ENCODE data around the gene SERTAD3. TPM values are rescaled to one million over a fixed set of nuclear protein-coding genes. Genes with fewer than 3 reads are reported as not detected.
"Not testable (repeated sequence)": the region's sequence is repeated elsewhere in the genome, so short reads cannot be mapped to it uniquely, and the experiment has no call there.

Gene SERTAD3, protein sequence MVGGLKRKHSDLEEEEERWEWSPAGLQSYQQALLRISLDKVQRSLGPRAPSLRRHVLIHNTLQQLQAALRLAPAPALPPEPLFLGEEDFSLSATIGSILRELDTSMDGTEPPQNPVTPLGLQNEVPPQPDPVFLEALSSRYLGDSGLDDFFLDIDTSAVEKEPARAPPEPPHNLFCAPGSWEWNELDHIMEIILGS
- 33.7 and 41.7 TPM in 2 replicates for total RNA-seq (ENCODE audit: low replicate concordance)
- long read RNA-seq, transcript SERTAD3-201 (2 exons, 1,734 nt), result major isoform, 13 of 16 reads
- long read RNA-seq, partial matches to known transcripts, result 1 of 16 reads
- long read RNA-seq, other reads (novel, unspliced or antisense), result 2 of 16 reads

DNA sequence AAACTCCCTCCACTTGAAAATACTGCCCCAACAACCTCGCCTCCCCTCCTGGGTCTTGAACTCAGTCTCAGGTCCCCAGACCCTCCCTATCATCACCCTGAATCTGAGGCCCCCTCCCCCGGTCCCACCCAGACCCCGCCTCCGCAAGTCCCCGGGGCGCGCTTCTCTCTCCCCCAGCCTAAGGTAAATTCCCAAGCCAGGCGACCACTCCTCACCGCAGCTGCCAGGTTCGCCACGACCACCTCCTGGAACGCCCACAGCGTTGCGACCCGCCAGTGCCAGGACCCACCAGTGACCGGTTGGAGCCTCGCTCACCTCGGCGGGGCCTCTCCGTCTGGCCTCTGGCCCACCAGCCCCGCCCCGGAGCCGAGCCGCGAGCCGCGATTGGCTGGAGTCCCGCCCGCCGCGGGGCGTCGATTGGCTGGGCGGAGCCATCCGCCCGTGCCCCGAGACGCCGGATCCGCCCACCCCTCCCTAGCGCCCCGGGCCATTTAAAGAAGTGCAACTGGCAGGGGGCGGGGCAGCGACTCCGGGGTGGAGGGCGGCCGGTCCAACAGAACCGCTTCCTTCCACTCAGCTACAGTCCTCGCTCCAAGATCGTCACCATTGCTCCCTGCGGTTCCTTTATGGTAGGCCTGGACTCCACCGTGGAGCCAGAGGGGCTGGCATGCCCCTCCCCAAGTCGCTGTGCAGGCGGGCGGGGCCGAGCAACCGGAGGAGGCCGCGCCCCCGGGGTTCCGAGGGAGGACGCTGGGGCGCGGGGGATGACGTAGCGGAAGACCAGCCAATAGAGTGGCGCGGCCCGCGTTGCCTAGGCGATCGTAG is at the start of gene SERTAD3:
Gene SERTAD3 (minus strand): TSS at position 336 of the 825 bp plus-strand sequence. CDS start 2,255 bp downstream, outside the sequence.
- peaks cover 8% of the 10 kb centered on the region for H3K36me3 Mint-ChIP-seq
- DNase-seq (ENCODE audit: extremely low spot score, unreplicated experiment), result peak; percentile 99
- H3K9me3 Mint-ChIP-seq, result no peaks in the 10 kb centered on the region
- H3K4me3 Mint-ChIP-seq, result peak within 1 kb of the TSS; percentile 98
- H3K4me1 Mint-ChIP-seq (ENCODE audit: unreplicated experiment), result peaks cover 27% of the 10 kb centered on the region
- TF ChIP-seq, protein P1, sequence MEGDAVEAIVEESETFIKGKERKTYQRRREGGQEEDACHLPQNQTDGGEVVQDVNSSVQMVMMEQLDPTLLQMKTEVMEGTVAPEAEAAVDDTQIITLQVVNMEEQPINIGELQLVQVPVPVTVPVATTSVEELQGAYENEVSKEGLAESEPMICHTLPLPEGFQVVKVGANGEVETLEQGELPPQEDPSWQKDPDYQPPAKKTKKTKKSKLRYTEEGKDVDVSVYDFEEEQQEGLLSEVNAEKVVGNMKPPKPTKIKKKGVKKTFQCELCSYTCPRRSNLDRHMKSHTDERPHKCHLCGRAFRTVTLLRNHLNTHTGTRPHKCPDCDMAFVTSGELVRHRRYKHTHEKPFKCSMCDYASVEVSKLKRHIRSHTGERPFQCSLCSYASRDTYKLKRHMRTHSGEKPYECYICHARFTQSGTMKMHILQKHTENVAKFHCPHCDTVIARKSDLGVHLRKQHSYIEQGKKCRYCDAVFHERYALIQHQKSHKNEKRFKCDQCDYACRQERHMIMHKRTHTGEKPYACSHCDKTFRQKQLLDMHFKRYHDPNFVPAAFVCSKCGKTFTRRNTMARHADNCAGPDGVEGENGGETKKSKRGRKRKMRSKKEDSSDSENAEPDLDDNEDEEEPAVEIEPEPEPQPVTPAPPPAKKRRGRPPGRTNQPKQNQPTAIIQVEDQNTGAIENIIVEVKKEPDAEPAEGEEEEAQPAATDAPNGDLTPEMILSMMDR (conservative IDR thresholded peaks at IDR 0.05), result no peak
- no peaks in the 10 kb centered on the region for H3K27me3 Mint-ChIP-seq
- H3K27ac Mint-ChIP-seq, result peak within 1 kb of the TSS; percentile 97

DNA sequence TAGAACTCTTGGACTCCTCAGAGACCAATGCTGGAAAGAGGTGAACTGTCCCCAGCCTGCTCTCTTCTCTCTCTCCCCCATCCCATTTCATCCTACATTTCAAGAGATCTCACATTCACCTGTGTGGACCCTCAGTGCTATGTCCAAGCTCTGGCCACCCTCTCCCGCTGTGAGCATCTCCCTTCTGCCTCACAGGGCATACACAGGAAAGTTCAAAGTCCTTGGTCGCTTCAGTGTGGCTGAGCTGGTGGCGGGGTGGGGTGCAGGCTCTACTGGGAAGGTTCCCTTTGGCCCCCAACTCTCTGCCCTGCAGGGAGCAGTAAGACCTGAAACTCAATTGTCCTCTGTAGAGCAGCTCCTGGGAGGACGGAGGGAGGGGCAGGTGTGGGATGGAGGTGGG is 49.6 kb upstream of the SERTAD3 start:
- Mint-ChIP-seq H3K4me1 (ENCODE audit: unreplicated experiment) (no peaks in the 10 kb centered on the region), H3K27ac (no peak overlapping the region), H3K9me3 (peaks cover 9% of the 10 kb centered on the region), H3K27me3 (peaks cover 35% of the 10 kb centered on the region), H3K36me3 (no peaks in the 10 kb centered on the region), H3K4me3 (no peak overlapping the region)
- no peak for DNase-seq (ENCODE audit: extremely low spot score, unreplicated experiment)
- TF ChIP-seq, protein P1 (conservative IDR thresholded peaks at IDR 0.05), result no peak

DNA sequence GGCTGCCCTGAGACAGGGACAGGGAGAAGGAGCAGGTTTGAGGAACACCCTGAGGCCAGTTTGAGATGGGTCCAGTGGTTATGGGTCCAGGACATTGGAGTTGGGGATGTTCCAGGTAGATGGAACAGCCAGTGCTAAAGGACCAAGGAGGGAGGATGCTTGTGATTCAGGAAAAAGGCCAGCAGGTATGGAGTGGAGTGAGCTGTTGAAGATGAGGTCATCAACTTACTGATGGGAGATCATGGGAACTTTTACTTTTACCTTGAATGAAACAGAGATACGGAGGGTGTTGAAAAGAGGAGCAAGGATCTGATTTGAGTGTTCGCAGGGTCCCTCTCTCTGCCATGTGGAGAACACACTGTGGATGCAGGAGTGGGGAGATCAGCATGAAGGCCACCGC is 48.1 kb upstream of the SERTAD3 start:
- Mint-ChIP-seq H3K4me1 (ENCODE audit: unreplicated experiment) (peaks cover 4% of the 10 kb centered on the region), H3K27ac (no peak overlapping the region), H3K4me3 (no peak overlapping the region), H3K9me3 (peaks cover 9% of the 10 kb centered on the region), H3K36me3 (no peaks in the 10 kb centered on the region), H3K27me3 (peaks cover 41% of the 10 kb centered on the region)
- no peak for DNase-seq (ENCODE audit: extremely low spot score, unreplicated experiment)
- TF ChIP-seq, protein P1 (conservative IDR thresholded peaks at IDR 0.05), result no peak

DNA sequence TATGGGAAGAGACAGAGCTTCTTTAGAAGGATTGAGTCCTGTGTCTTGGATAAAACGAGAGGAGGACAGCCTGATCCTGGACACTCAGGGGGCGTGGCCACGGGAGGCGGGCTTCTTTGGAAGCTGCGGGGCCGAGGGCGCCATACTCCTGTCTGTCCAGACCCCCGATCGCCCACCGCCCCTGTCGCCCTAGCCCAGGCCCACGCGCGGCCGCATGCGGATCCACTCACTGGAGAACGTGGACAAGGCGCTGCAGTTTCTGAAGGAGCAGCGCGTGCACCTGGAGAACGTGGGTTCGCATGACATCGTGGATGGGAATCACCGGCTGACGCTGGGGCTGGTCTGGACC is 45.7 kb upstream of the SERTAD3 start:
- peaks cover 9% of the 10 kb centered on the region for H3K9me3 Mint-ChIP-seq
- H3K27ac Mint-ChIP-seq, result no peak overlapping the region
- no peaks in the 10 kb centered on the region for H3K36me3 Mint-ChIP-seq
- no peak overlapping the region for H3K4me3 Mint-ChIP-seq
- H3K27me3 Mint-ChIP-seq, result peaks cover 38% of the 10 kb centered on the region
- TF ChIP-seq, protein P1 (conservative IDR thresholded peaks at IDR 0.05), result no peak
- H3K4me1 Mint-ChIP-seq (ENCODE audit: unreplicated experiment), result peaks cover 4% of the 10 kb centered on the region
- no peak for DNase-seq (ENCODE audit: extremely low spot score, unreplicated experiment)

DNA sequence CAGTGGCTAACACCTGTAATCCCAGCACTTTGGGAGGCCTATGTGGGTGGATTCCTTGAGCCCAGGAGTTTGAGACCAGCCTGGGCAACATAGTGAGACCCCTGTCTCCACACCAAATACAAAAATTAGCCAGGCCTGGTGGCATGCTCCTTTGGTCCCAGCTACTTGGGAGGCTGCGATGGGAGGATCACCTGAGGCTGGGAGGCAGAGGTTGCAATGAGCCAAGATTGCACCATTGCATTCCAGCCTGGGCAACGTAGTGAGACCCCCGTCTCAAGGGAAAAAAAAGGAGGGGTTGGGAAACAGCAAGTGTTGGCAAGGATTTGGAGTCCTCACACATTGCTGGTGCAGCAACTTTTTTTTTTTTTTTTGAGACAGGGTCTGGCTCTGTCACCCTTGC is 41.9 kb upstream of the SERTAD3 start:
- Mint-ChIP-seq H3K27ac (no peak overlapping the region), H3K4me1 (ENCODE audit: unreplicated experiment) (peaks cover 4% of the 10 kb centered on the region), H3K27me3 (peaks cover 24% of the 10 kb centered on the region), H3K4me3 (no peak overlapping the region), H3K9me3 (peaks cover 1% of the 10 kb centered on the region), H3K36me3 (no peaks in the 10 kb centered on the region)
- DNase-seq (ENCODE audit: extremely low spot score, unreplicated experiment), result no peak
- TF ChIP-seq, protein P1 (conservative IDR thresholded peaks at IDR 0.05), result no peak

DNA sequence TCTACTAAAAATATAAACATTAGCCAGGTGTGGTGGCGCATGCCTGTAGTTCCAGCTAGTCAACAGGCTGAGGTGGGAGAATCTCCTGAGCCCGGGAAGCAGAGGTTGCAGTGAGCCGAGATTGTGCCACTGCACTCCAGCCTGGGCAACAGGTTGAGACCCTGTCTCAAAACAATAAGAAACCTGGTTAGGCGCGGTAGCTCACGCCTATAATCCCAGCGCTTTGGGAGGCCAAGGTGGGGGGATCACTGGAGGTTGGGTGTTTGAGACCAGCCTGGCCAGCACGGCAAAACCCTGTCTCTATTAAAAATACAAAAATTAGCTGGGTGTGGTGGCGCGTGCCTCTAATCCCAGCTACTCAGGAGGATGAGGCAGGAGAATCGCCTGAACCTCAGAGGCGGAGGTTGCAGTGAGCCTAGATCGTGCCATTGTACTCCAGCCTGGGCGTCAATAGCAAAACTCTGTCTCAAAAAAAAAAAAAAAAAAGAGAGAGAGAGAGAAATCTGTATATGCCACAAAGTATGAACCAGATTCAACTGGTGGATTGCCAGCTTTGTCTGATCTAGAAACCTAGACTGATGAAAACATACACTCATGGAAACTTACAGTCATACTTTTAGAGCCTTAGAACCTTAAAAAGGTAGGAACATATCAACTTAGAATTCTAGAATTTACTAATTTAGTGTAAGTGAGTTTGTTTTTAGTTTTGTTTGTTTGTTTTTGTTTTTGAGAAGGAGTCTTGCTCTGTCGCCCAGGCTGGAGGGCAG is 31.9 kb upstream of the SERTAD3 start:
- H3K36me3 Mint-ChIP-seq; H3K4me1 Mint-ChIP-seq (ENCODE audit: unreplicated experiment); H3K9me3 Mint-ChIP-seq; DNase-seq (ENCODE audit: extremely low spot score, unreplicated experiment); H3K4me3 Mint-ChIP-seq; H3K27ac Mint-ChIP-seq: not testable (repeated sequence)
- peaks cover 19% of the 10 kb centered on the region for H3K27me3 Mint-ChIP-seq

Measured in type B pancreatic cell (in vitro differentiated cells).